ENCODE measurements around the gene ASMTL.
"Not testable (repeated sequence)": the region's sequence is repeated elsewhere in the genome, so short reads cannot be mapped to it uniquely, and the experiment has no call there.

The ASMTL gene

GRCh38 chrX:1452516-1453394 is at the start of gene ASMTL:
ASMTL (minus strand) TSS chrX:1452909; CDS start chrX:1452840, 69 bp downstream.
- DNase-seq = no peak

- no peak for DNase-seq
These were observed 49.5 kb upstream of the ASMTL start for GRCh38 chrX:1502241-1502640.

- DNase-seq = no peak
These were observed 48.3 kb upstream of the ASMTL start for GRCh38 chrX:1500701-1501624.

- DNase-seq = no peak
These were observed 43.4 kb upstream of the ASMTL start for GRCh38 chrX:1496076-1496475.

- DNase-seq = no peak
These were observed 41.3 kb upstream of the ASMTL start for GRCh38 chrX:1493877-1494510.

GRCh38 chrX:1493412-1493811 is 40.7 kb upstream of the ASMTL start:
- no peak for DNase-seq

GRCh38 chrX:1492421-1493012 is 39.8 kb upstream of the ASMTL start:
- no peak for DNase-seq

- DNase-seq = no peak
These were observed 39.2 kb upstream of the ASMTL start for GRCh38 chrX:1491851-1492349.

GRCh38 chrX:1491248-1491647 is 38.5 kb upstream of the ASMTL start:
- not testable (repeated sequence) for DNase-seq

- not testable (repeated sequence) for DNase-seq
These were observed 38.0 kb upstream of the ASMTL start for GRCh38 chrX:1490723-1491122.

GRCh38 chrX:1489354-1489753 is 36.6 kb upstream of the ASMTL start:
- not testable (repeated sequence) for DNase-seq

- no peak for DNase-seq
These were observed 36.0 kb upstream of the ASMTL start for GRCh38 chrX:1488745-1489144.

GRCh38 chrX:1488141-1488540 is 35.4 kb upstream of the ASMTL start:
- no peak for DNase-seq

- DNase-seq = no peak
These were observed 34.7 kb upstream of the ASMTL start for GRCh38 chrX:1487401-1487800.

- DNase-seq = no peak
These were observed 34.1 kb upstream of the ASMTL start for GRCh38 chrX:1486749-1487361.

- no peak for DNase-seq
These were observed 33.5 kb upstream of the ASMTL start for GRCh38 chrX:1486177-1486576.

- DNase-seq = no peak
These were observed 32.3 kb upstream of the ASMTL start for GRCh38 chrX:1485033-1485432.

- DNase-seq = no peak
These were observed 31.9 kb upstream of the ASMTL start for GRCh38 chrX:1484638-1485019.

- no peak for DNase-seq
These were observed 31.3 kb upstream of the ASMTL start for GRCh38 chrX:1483843-1484637.

- not testable (repeated sequence) for DNase-seq
These were observed 29.8 kb upstream of the ASMTL start for GRCh38 chrX:1482530-1482928.

Data from NCI-H2029 (cell line).